Mesendoderm (in vitro differentiated cells): Measurements from ENCODE around the gene RPAIN.
"Not testable (repeated sequence)": the region's sequence is repeated elsewhere in the genome, so short reads cannot be mapped to it uniquely, and the experiment has no call there.

Experiments
- DNase-seq: peaks from one replicate; pipeline ENCODE4 v3.0.0; 2013
- H2AK5ac ChIP-seq: 2 replicates; pipeline ENCODE4 v1.6.1; 2013; ENCODE audit warnings: low read length, inconsistent platforms
- H2BK120ac ChIP-seq: 2 replicates; pipeline ENCODE4 v1.6.1; 2013; ENCODE audit warnings: low read depth, mild to moderate bottlenecking, low read length, moderate library complexity, mixed read lengths
- H2BK15ac ChIP-seq: replicated peaks from 2 replicates; pipeline ENCODE4 v1.6.1; 2013; ENCODE audit warnings: low read depth, mild to moderate bottlenecking, moderate library complexity
- H2BK5ac ChIP-seq: 2 replicates; pipeline ENCODE4 v1.6.1; 2013; ENCODE audit warnings: low read length, inconsistent platforms
- H3K18ac ChIP-seq: 2 replicates; pipeline ENCODE4 v1.6.1; 2013; ENCODE audit warnings: mild to moderate bottlenecking, low read length, mixed read lengths
- H3K23ac ChIP-seq: one replicate; pipeline ENCODE4 v1.6.1; 2013; ENCODE audit warnings: low read length
- H3K27ac ChIP-seq: 2 replicates; pipeline ENCODE4 v1.5.1; 2013; ENCODE audit warnings: low read depth, mild to moderate bottlenecking, inconsistent platforms, low read length, moderate library complexity
- H3K27me3 ChIP-seq: 2 replicates; pipeline ENCODE4 v1.6.1; 2013; ENCODE audit warnings: low read length, control low read depth, mild to moderate bottlenecking, inconsistent platforms; ENCODE audit not compliant: insufficient read depth, poor library complexity
- H3K36me3 ChIP-seq: 2 replicates; pipeline ENCODE4 v1.6.1; 2013; ENCODE audit warnings: low read length, inconsistent platforms; ENCODE audit not compliant: control insufficient read depth, insufficient read depth
- H3K4ac ChIP-seq: one replicate; pipeline ENCODE4 v1.6.1; 2013; ENCODE audit warnings: low read depth, mild to moderate bottlenecking, low read length, moderate library complexity
- H3K4me1 ChIP-seq: 2 replicates; pipeline ENCODE4 v1.6.1; 2013; ENCODE audit warnings: low read depth, low read length, inconsistent platforms; ENCODE audit not compliant: control insufficient read depth
- H3K4me2 ChIP-seq: 2 replicates; pipeline ENCODE4 v1.6.1; 2013; ENCODE audit warnings: low read length
- H3K4me3 ChIP-seq: 2 replicates; pipeline ENCODE4 v1.5.1; 2013; ENCODE audit warnings: mild to moderate bottlenecking, low read length
- H3K56ac ChIP-seq: one replicate; pipeline ENCODE4 v1.6.1; 2013; ENCODE audit warnings: low read length
- H3K79me1 ChIP-seq: 2 replicates; pipeline ENCODE4 v1.6.1; 2013; ENCODE audit warnings: low read length, inconsistent platforms
- H3K79me2 ChIP-seq: 2 replicates; pipeline ENCODE4 v1.6.1; 2013; ENCODE audit warnings: mild to moderate bottlenecking, low read length; ENCODE audit not compliant: control insufficient read depth, insufficient read depth
- H3K9ac ChIP-seq: 2 replicates; pipeline ENCODE4 v1.6.1; 2013; ENCODE audit warnings: low read length, inconsistent platforms
- H4K5ac ChIP-seq: one replicate; pipeline ENCODE4 v1.6.1; 2013; ENCODE audit warnings: low read length
- H4K8ac ChIP-seq: one replicate; pipeline ENCODE4 v1.6.1; 2013; ENCODE audit warnings: low read depth, mild to moderate bottlenecking, control low read depth, low read length, moderate library complexity
- WGBS: extraction: QIAGEN DNeasy Blood & Tissue Kit; methylation state at CpG from one replicate; pipeline ENCODE4 v1.1.7; 2013; ENCODE audit warnings: low lambda C conversion rate, missing lambda C conversion rate; ENCODE audit not compliant: insufficient coverage; ENCODE audit errors: extremely low coverage; 5-methylcytosine and 5-hydroxymethylcytosine counted together

The RPAIN gene

DNA sequence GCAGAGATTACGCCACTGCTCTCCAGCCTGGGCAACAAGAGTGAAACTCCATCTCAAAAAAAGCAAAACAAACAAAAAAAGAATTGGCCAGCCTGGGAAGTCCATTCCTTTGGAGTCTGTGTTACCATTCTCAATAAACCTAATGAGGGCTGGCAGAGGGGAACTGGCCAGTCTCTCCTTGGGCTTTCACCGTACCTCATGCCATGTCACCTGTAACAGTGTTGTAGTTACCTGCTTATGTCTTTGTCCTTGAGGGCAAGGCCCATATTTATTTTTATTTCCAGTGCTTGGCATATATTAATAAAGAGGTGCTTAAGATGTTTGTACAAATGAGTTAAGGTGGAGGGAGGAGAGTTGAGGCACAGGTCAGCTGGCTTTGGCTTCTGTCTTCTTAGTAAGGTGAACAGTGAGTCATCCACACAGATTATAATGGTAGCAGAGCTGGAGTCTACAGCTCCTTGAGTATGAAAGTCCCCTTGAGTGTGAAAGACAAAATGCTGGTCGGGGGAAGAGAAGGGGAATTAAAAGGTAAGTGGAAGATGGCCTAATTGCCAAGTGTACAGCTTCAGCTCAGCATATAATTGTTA lies 10.5 kb downstream of the RPAIN start:
- Histone ChIP-seq H3K79me1 (peaks cover 3% of the 10 kb centered on the region), H3K56ac (no peak overlapping the region), H3K4me3 (no peak overlapping the region), H3K9ac (no peak overlapping the region), H3K4me2 (no peak overlapping the region), H3K18ac (no peak overlapping the region), H3K27me3 (no peaks in the 10 kb centered on the region), H2BK5ac (no peak overlapping the region), H2BK120ac (no peak overlapping the region), H3K23ac (no peak overlapping the region), H3K4ac (no peak overlapping the region), H3K4me1 (no peaks in the 10 kb centered on the region), H2AK5ac (no peak overlapping the region), H3K36me3 (peaks cover 24% of the 10 kb centered on the region), H4K8ac (no peak overlapping the region), H3K79me2 (peaks cover 7% of the 10 kb centered on the region), H4K5ac (no peak overlapping the region), H2BK15ac (no peak overlapping the region), H3K27ac (no peak overlapping the region)
- no CpG with 5 or more reads among the region's 3 CpGs for WGBS
- no peak for DNase-seq

DNA sequence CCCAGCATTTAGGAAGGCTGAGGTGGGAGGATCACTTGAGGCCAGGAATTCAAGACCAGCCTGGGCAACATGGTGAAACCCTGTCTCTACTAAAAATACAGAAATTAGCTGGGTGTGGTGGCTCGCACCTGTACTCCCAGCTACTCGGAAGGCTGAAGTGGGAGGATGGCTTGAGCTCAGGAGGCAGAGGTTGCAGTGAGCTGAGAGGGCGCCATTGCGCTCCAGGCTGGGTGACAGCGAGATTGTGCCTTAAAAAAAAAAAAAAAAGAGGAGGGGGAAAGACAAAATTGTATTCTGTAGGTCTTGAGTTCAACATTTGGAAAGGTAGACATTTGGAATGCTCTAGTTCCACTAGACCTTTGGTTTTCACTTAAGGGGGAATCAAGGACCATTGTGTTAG lies 11.3 kb downstream of the RPAIN start:
- H3K56ac ChIP-seq, H4K5ac ChIP-seq, H3K4me3 ChIP-seq, H3K27me3 ChIP-seq, H2BK15ac ChIP-seq, H2BK120ac ChIP-seq, H3K23ac ChIP-seq, H3K4ac ChIP-seq, H3K4me2 ChIP-seq, H3K27ac ChIP-seq, H3K4me1 ChIP-seq, H4K8ac ChIP-seq, H3K79me1 ChIP-seq, H2AK5ac ChIP-seq, H3K9ac ChIP-seq, H3K18ac ChIP-seq, H2BK5ac ChIP-seq: not testable (repeated sequence)
- DNase-seq, result peak; percentile 34
- peaks cover 11% of the 10 kb centered on the region for H3K79me2 ChIP-seq
- WGBS, result no CpG with 5 or more reads among the region's 5 CpGs
- H3K36me3 ChIP-seq, result peaks cover 24% of the 10 kb centered on the region

DNA sequence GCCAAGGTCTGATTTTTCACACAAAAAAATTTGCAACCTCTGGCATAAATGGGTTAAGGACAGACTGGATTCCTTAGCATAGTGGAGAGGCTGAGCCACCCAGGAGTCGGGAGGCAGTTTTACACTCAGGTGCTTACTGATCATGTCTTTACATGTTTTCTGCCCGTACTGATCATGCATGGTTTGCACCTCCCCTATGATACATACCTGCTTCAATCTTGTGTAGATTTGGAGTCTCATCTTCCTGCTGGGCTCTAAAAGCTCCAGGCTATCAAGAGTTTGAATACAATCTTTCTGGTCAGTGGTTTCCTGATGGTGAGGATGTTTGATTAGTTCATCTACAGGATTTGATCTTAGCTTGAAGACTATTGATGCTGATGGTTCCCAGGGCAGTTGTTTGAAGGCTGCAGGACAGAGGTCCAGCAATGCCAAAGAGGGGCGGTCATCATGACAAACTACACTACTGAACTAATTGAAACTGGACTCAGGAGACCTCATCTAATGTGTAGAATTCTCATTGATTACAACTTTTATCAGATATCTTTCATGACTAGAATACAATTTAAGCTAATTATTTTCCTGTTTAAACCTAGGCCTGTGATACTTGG lies 12.1 kb downstream of the RPAIN start:
- no peak overlapping the region for H2BK15ac ChIP-seq
- H3K4ac ChIP-seq, result no peak overlapping the region
- no peaks in the 10 kb centered on the region for H3K27me3 ChIP-seq
- peaks cover 3% of the 10 kb centered on the region for H3K79me1 ChIP-seq
- no peak overlapping the region for H3K4me3 ChIP-seq
- H3K79me2 ChIP-seq, result peaks cover 16% of the 10 kb centered on the region
- no peak overlapping the region for H4K8ac ChIP-seq
- no CpG with 5 or more reads among the region's 3 CpGs for whole genome bisulfite sequencing
- H2BK5ac ChIP-seq, result no peak overlapping the region
- H3K36me3 ChIP-seq, result peaks cover 24% of the 10 kb centered on the region
- no peak overlapping the region for H3K27ac ChIP-seq
- no peak overlapping the region for H3K4me2 ChIP-seq
- H2BK120ac ChIP-seq, result no peak overlapping the region
- no peak overlapping the region for H3K18ac ChIP-seq
- H4K5ac ChIP-seq, result no peak overlapping the region
- H3K4me1 ChIP-seq, result no peaks in the 10 kb centered on the region
- no peak overlapping the region for H3K56ac ChIP-seq
- H2AK5ac ChIP-seq, result no peak overlapping the region
- no peak overlapping the region for H3K23ac ChIP-seq
- H3K9ac ChIP-seq, result no peak overlapping the region
- no peak for DNase-seq

DNA sequence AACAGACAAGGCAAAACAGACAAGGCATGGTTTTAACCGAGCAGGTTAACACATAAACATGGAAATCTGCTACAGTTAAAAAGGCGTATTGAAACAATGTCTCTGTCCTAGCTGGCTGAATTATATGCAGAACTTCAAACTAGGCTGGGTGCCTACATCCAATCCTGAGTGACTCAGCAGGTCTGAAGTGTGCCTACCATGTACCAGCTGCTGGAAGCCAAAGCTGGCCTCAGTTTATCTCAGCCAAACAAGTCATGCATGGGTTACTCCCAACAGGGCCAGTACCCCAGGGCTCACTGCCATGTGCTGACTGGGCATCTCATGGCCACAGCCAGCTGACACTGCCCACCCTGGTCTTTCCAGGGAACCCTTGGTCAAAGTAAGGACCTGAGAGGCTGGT lies 15.0 kb downstream of the RPAIN start:
- Histone ChIP-seq H3K56ac (no peak overlapping the region), H3K4me2 (no peak overlapping the region), H3K27me3 (no peaks in the 10 kb centered on the region), H3K23ac (no peak overlapping the region), H2BK15ac (no peak overlapping the region), H3K36me3 (peaks cover 21% of the 10 kb centered on the region), H3K79me2 (peaks cover 33% of the 10 kb centered on the region), H3K4ac (no peak overlapping the region), H4K5ac (no peak overlapping the region), H3K79me1 (peaks cover 3% of the 10 kb centered on the region), H3K27ac (peak overlapping the region; percentile 1), H2BK120ac (no peak overlapping the region), H3K4me3 (no peak overlapping the region), H3K18ac (no peak overlapping the region), H2AK5ac (no peak overlapping the region), H2BK5ac (no peak overlapping the region), H3K9ac (no peak overlapping the region), H4K8ac (no peak overlapping the region), H3K4me1 (no peaks in the 10 kb centered on the region)
- no CpG with 5 or more reads among the region's 2 CpGs for WGBS
- DNase-seq, result no peak

DNA sequence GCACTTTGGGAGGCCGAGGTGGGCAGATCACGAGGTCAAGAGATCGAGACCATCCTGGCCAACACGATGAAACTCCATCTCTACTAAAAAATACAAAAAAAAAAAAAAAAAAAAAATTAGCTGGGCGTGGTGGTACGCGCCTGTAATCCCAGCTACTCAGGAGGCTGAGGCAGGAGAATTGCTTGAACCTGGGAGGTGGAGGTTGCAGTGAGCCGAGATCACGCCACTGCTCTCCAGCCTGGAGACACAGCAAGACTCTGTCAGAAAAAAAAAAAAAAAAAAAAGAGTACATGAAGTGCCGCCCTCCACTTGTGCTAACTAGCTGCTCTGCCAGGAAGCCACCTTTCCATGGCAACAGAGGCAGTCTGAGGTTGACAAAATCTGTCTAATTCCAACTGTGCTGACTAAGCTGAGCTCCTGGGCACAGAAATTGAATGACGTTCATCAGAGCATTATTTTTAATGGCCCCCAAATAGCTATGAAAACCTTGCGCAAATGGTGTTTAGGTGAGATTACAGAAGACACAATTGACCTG lies 15.9 kb downstream of the RPAIN start:
- not testable (repeated sequence) for H3K27ac ChIP-seq, H2BK120ac ChIP-seq, H2BK5ac ChIP-seq, H3K56ac ChIP-seq, H3K9ac ChIP-seq, H3K4me2 ChIP-seq, H3K4me3 ChIP-seq, H2BK15ac ChIP-seq, H2AK5ac ChIP-seq, H3K79me1 ChIP-seq, DNase-seq, H3K4ac ChIP-seq, H3K4me1 ChIP-seq, H3K23ac ChIP-seq, H4K5ac ChIP-seq, H3K27me3 ChIP-seq, H3K18ac ChIP-seq, H4K8ac ChIP-seq
- Histone ChIP-seq H3K36me3 (peaks cover 21% of the 10 kb centered on the region), H3K79me2 (peaks cover 33% of the 10 kb centered on the region)
- no CpG with 5 or more reads among the region's 12 CpGs for WGBS
